ENCODE data around the gene MBP.

The MBP gene

DNA sequence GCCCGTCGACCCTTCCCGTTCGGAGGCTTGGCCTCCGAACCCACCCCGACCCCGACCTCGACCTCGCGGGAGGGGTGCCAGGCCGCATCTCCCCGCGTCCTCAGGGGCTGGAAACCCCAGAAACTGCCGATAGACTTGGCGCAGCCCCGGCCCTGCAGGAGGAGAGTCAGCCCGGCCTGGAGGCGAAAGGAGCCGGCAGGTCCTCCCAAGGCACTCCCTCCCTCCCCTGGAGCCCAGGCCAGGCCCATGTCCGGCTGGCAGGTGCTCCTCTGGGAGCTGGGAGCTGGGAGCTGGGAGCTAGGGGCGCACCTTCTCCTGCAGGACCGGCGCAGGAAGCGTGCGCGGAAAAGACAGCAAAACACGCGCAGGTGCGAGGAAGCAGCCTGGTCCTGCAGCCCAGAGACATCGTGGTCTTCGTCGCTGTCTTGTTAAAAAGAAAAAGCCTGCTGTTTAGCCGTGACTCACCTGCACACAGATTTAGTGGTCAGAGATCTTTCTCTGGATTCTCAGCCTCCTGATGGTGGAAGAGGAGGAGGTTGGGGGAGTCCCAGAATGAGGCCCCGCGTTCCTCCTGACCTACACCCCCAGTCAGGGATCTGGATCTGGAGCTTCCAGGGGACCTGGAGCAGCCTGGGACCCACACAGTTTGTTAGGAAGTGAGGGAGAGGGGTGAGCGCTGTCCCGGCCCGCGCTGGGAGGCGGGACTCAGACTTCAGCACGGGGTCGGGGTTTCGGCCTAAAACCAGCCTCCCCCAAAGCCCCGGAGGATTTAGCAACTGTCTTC is 660 bp upstream of the MBP start:
- DNase-seq = no peak

DNA sequence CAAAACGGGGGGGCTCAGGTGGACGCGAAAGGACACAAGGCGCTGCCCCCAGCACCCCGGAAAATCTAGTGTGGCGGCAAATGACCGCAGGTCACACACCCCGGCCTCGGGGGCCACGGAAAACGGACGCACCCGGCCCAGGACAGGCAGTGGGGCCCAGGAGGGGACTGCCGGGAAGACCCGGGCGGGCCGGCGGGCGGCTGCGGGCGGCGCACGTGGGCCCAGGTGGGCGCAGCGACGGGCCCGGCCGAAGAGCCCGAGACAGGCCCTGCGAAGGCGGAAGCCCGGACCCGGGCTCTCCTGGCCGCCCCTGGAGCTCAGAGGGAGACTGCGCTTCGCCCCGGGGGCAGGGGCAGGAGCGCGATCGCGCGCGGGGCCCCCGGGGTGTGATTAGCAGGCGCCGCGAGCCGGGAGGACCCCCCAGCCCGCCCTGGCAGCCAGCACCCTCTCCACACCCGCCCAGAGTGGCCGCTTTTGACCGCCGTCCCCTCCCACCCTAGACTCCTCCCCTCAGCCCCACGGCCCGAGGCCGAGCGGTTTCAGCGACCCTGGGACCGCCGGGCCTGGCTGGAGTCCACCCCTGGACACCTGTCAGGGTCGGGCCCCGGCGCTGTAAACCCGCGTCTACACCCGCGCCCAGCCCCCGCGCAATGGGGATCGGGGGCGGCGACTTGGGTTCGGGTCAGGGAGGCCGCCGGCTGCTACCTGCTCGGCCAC is 773 bp downstream of the MBP start:
- no peak for DNase-seq

DNA sequence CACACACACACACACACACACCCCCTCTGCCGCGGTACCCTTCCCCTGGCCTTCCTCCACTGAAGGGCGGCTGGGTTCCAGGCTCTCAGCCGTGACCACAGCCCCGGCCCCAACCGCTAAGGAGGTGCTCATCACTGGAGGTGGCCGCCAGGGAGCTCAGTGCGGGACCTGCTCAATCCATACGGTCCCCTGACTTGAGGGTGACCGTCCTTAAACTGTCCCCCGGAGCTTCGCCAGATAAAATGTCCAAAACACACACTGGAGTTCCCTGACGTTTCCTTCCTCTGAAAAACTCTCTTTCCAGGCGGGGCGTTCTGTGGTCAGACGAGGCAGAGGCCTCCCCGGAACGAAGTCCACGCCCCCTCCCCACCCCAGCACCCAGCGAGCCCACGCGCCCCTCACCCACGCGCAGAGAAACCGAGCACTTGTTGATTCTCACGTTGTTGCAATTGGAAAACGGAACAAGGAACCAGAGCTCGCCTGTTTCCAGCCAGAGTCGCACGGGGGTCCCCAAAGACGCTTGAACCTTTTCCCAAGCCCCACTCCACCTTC is 1.4 kb downstream of the MBP start:
- DNase-seq = no peak

DNA sequence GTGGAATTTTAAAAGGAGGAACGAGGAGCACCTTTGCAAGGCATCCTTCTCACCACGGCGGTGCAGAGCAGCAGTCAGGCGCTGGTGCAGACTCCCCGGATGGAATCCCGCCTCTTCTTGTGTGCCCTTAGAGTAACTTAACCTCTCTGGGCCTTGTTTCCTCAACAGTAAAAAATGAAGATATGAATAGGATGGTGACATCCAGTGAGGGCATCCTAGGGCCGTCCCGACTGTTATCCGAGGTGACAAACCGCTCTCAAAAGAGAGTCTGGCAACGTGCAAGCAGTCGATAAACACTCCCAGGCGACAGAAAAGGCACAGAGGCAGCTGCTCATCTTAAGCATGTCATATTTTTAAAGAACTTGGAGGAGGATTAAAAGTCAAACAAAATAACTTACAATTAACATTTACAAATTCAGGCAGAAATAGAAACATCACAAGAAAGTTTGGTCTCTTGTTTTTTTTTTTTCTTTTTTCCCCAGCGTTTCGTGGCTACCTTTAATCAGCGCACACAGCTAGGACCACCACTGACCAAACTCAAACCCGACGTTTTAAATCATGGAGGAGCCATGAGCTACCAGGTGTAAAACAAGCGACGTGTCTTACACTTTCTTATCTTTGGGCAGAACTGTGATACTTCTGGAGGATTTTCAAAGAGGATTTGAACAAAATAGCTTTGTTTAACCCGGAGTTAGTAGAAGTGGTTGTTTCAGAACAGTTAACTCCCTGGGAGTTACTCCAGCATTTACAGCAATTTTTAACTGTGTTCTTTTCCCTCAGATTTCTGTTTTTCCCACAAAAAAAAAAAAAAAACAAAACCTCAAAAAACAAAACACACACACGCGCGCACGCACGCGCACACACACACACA is 2.1 kb downstream of the MBP start:
- DNase-seq = no peak

DNA sequence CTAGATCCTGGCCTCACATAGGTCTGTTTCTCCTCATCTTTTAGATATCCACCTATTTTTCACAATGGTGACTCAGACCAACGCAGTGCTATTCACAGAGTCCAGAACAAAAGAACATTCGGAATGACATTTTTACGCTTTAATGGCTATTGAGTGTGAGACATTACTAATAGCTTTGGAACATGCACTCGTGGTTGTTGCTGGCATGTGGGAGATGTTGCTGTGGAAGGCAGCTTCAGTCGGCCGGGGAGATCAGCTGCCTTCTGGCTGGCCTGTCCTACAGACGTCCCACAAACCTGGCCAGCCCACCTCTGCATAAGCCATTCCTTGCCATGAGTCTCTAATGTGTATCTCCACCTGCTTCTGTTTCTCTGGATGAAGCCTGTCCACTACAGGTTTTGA is 3.4 kb downstream of the MBP start:
- no peak for DNase-seq

DNA sequence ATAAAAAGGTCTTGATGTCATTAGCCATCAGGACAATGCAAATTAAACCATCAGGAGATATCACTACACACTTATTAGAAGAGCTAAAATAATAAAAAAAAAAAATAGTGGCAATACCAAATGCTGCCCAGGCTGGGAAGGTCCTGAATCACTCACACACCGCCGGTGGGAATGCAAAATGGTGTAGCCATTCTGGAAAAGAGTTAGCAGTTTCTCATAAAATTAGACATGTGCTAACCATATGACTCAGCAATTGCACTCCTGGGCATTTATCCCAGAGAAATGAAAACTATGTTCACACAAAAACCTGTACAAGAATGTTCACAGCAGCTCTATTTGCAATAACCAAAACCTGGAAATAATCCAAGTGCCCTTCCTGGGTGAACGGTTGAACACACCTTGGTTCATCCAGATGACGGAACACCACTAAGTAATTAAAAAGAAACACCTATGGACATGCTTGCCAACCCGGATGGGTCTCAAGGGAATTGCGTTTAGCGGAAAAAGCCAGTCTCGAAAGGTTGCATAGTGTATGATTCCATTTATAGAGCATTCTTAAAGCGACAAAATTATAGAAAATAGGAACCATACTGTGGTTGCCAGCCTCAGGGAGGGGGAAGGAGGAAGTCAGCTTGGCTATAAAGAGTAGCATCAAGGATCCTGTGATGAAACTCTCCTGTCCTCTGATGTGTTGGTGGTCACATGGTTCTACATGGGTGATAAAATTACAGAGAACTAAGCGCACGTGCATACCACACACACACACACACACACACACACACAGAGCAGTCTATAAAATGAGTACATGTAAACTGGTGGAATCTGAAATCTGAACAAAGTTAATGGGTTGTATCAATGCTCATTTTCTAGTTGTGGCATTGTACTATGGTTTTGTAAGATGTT is 4.6 kb downstream of the MBP start:
- DNase-seq = no peak

DNA sequence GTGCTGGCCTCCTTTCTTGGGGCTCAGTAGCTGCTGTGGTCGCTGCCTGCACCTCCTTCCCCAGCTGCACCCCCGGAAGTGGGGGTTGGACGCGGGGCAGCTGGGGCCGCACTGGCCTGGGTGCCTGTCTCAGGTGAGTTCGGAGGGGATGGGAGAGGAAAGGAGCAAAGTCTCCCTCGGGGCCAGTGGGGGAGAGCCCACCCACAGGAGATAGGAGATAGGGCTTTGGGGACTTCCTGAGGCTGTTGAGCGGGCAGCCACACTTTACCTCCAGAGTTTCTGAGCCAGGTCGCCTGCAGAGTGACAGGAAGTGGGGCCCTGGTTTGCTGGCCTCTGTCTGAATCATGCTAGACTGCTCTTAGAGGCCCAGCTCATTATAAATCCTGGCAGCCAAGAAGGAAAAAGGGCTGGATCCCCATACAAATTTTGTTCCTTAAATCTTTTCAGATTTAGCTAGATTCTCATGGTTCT is 8.1 kb downstream of the MBP start:
- no peak for DNase-seq

DNA sequence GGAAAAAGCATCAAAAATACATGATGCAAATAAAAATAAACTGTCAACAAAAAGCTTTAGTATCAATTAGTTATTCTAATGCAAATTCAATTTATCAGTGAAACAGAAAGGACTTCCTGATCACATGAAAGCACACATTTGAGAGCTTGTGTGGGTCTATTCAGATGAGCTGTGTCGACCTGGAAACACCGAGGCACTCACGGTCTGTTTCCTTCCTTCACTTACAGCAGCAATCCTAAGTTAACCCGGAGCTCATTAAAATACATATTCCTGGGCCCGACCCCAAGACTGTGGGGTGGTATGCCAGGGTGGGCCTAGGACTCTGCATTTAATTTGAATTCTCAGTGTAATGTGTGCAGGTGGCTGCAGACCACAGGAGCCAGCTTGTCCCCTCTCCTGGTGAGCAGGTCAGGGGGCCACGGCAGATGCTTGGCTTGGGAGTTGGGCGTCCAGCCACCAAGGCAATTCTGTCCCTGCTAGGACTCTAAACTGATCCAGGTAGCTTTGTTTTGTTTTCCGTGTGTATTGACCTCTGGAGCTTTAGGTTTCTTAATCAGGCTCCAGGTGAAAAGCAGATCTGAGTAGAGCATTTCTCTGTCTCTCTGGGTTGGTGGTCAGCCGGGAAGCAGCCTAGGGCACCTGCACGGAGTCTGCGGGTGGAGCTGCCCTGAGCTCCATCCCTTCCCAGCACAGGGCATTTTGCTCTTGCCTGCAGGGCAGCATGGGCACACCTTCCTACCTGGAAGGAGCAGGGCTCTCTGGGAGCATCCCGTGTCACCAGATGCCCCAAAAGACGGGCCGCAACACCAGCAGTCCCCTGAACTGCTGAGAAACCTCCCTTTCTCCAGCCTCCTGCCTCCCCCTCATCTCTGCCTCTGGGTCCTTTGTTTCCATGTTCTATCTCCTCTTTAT is 9.0 kb downstream of the MBP start:
- no peak for DNase-seq

DNA sequence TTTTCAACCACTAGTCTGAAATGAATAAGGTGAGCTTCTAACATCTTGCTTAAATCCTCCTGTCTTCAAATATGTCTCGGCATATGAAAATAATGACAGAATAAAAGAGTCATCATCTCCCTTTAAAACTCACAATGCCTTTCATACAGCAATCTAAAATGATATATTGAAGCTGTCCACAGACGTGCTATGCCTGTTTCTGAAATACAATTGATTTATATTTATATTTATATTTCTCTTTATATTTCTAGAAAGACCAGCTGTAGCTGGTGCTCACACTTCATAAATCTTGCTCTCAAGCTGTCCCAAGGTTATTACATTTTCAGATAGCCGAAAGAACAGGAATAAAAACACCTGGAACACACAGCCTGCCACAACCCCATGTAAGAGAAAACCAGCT is 11.1 kb downstream of the MBP start:
- DNase-seq = no peak

DNA sequence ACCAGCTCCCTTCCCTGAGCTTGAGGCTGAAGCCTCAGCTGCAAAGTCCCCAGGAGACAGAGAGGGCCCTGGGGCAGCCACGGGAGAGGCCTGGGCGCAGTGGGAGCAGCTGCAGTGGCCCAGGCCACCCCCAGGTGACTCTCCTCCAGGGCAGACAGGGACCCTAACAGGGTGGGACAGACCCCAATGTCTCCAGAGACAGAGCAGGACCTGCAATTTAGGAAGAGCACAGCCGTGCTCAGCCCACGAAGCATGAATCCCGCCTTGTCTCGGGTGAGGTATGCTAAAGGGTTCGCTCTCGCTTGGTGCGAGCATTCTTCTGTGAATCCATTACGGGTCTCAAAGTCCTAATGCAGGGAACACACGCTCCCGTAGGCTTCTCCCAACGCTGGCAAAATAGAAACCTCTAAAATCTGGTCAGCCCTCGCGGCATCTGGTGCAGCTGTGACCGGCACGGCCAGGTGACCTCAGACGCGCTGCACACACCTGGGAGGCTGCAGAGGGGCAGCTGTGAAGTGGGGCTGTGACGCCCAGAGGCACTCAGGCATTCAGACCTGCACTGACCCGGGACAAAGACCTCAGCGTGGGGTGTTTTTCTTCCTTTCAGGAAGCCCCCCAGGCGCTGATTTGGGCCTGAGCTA is 12.6 kb downstream of the MBP start:
- DNase-seq = no peak

DNA sequence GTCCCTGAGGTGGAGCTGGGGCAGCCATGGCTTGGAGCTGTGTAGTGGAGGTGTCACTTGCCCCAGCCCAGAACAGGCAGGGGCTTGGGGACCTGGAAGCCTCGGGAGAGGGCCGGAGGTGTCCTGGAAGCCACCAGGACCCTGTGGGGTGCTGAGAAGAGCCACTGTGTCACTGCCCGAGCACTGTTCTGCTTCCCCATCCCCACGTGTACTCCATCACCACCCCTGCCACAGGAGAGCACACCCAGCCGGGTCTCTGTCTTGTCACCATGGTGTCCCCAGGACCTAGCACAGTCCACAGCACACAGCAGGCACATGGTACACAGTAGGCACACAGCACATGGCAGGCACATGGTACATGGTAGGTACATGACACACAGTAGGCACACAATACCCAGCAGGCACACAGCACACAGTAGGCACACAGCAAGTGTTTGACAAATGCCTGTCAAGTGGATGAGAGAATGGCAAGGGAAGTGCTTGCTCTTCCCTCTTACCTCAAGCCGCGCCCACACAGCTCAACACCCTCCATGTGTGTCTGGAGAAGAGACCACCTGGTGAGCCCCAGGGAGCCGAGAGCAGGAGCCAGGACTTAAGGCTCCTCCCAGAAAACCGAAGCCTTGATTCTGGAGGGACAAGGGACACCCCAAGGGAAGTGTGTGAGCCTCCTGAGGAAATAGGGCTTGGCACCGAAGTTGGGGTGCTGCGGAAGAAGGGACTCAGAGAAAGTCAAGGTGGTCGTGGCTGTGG is 13.3 kb downstream of the MBP start:
- DNase-seq = no peak

DNA sequence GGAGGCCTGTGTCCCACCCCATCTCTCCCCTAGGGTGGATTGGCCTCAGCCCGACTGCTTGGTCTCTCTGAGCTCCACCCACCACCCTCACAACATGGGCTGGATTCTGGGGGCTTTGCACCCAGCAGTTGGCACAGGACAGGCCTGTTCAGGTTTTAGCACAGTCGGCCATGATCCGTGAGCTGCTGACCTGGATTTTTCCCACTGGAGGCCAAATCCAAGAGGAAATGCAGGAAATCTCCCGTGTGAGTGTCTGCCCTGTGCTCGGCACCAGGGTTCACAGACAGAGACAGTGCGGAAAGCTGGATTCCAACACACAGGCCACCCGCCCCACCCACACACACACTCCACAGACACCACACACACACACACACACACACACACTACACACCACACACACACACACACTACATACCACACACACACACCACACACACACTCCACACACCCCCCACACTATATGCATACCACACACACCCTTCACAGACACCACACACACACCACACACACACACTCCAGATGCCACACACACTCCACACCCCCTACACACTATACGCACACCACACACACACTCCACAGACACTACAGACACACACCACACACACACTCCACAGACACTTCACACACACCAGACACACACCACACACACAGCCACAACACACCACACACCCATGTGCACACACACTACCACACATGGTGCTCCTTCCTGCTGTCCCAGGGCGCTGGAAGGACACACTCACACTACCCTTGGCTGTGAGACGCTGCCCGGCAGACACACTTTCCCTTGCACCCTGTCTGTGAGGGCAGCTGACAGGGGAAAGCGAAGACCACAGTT is 14.1 kb downstream of the MBP start:
- no peak for DNase-seq

DNA sequence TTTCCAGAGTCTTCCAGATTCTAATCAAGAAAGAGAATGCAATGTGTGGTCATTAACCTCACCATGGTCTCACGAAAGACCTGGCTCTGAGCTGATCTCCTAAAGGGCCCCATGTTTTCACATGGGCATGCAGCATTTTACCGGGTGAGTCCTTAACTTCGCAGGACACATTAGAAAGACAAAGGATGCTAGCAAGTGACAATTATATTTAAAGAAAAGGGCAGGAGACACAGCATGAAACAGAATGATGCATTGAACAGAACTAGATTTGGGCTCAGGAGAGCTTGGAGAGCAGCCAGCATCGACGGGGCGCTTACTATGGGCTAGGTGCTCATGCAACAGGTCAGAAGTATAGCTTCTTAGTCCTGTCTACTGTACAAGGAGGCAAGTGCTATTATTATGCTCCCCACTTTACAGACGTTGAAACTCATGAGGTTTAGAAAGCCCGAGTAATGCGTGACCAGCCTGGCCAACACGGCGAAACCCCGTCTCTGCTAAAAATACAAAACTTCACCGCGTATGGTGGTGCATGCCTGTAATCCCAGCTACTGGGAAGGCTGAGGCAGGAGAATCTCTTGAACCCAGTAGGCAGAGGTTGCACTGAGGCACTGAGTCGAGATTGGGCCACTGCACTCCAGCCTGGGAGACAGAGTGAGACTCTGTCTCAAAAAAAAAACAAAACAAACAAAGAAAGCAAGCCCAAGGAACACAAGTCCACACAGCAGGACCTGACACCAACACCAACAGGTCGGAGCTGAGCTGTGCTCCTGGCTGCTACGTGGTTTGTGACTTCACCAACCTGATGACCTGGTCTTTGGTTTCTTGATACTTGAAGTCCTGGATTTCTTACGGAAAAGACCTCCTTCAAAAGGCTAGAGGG is 16.1 kb downstream of the MBP start:
- no peak for DNase-seq

DNA sequence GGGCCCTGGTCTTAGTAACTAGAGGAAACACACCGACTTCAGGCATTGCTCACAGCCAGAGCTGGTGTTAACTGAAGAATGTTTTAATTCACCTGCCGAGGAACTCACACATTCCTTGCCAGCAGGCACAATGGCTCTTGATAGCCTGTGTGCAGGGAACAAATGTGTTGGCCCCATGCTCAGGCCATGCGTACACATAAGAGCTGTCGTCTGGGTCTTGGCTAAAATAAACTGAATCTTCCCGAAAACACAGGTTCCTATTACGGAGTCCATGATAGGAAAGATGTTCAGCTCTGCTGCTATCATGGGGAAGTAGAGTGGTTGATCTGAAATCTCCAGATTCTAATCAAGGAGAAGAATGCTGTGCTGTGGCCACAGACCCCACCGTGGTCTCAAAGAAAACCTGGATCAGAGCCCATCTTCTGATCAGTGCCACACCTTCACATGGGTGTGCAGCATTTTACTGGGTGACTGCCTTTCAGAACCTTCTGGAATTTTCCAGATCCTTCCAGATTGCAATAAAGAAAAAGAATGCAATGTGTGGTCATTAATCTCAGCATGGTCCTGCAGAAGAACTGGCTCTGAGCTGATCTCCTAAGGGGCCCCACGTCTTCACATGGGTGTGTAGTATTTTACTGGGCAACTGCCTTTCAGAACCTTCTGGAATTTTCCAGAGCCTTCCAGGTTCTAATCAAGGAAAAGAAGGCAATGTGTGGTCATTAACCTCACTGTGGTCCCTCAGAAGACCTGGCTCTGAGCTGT is 17.2 kb downstream of the MBP start:
- no peak for DNase-seq

DNA sequence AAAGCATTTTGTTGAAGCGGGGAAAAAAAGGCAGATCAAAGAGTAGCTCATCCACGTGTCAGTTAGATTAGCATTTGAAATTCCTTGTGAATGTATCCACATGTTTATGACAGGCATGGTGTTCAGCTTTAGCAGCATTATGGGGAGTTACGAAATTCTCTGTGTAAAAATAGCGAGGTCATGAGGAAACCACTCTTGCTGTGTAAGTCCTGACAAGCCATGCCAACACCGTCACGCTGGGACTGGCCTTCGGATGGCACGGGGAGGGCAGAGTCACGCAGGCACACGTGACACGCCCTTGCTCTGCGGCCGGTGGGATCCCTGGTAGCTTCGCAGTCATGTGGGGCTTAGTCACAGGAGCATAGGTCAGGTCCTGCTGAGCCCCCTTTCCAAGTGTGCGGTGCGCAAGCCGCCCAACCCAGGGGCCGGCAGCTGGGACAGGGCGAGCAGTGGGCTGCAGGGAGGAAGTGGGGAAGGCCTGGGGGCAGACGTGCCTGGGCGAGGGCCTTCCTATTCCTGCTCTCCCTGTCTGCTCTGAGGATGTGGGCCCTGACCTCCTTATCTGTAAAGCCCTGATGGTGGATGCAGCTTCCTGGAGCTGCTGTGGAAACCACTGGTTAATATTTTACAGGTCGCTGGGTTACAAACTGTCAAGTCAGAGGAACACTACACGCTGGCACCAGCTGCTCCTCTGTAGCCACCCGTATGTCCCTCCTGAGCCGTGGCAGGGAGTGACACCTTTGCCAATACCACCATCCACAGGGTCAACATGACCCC is 18.0 kb downstream of the MBP start:
- no peak for DNase-seq

DNA sequence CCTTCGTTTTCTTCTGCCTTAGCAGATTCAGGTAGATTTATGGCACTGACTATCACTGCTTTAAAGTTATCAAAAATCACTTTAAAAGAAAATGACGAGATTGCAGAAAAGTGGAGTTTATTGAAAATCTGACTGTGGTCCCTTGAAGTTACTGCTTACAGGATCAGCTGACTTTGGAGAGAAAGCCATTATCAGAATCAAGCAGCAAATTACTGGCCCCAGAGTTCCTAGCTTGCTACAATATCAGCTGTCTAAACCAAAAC is 18.5 kb downstream of the MBP start:
- no peak for DNase-seq
